Gastrocnemius medialis (tissue), 4 donors: ENCODE results near the gene HDHD5. TPM values are rescaled to one million over a fixed set of nuclear protein-coding genes. Genes with fewer than 3 reads are reported as not detected.

ENCODE experiments used
- ATAC-seq, 2 donors: fragments of 150-250 bp; one replicate each; pipeline ENCODE4 v1.9.1; 2016
- DNase-seq, 2 donors: peaks; one replicate each; pipeline ENCODE4 v3.0.0-alpha.2; 2019
- H3K27ac ChIP-seq, 4 donors: fragments of 200-600 bp; sonication (generic); 1 replicate in 1 of 4; 2 replicates in 3 of 4; pipeline ENCODE4 v1.5.1; 2016 to 2018; ENCODE audit warnings: mild to moderate bottlenecking in 2 of 4, moderate library complexity in 1 of 4
- H3K27me3 ChIP-seq, 3 donors: fragments of 200-600 bp; sonication (generic) in 2 of 3; 1 replicate in 1 of 3; 2 replicates in 2 of 3; pipeline versions ENCODE4 v1.5.1 to v1.6.0; 2016 to 2019; ENCODE audit warnings: mild to moderate bottlenecking in 1 of 3, moderate library complexity in 1 of 3
- H3K36me3 ChIP-seq, 2 donors: fragments of 200-600 bp; sonication (generic) in 1 of 2; one replicate each; pipeline ENCODE4 v1.5.1; 2017 to 2018
- H3K4me1 ChIP-seq, 2 donors: fragments of 200-600 bp; sonication (generic) in 1 of 2; one replicate each; pipeline ENCODE4 v1.5.1; 2016 to 2017; ENCODE audit warnings: mild to moderate bottlenecking in 2 of 2
- H3K4me3 ChIP-seq, 4 donors: fragments of 200-600 bp; sonication (generic) in 3 of 4; 1 replicate in 1 of 4; 2 replicates in 3 of 4; pipeline ENCODE4 v1.5.1; 2016 to 2019; ENCODE audit warnings: mild to moderate bottlenecking in 2 of 4
- H3K9me3 ChIP-seq, 3 donors: fragments of 200-600 bp; sonication (generic) in 2 of 3; 1 replicate in 1 of 3; 2 replicates in 2 of 3; pipeline ENCODE4 v1.5.1; 2016 to 2019
- CTCF ChIP-seq, 5 experiments: fragments of 450-650 bp in 3 of 5; fragments of 200-600 bp in 2 of 5; sonication (generic) in 2 of 5; IDR thresholded peaks in 4 of 5; conservative IDR thresholded peaks in 1 of 5; 1 replicate in 4 of 5; 2 replicates in 1 of 5; pipeline ENCODE4 v1.5.1; 2016 to 2019; ENCODE audit warnings: antibody characterized with exemption in 5 of 5, mild to moderate bottlenecking in 3 of 5, moderate library complexity in 3 of 5
- POLR2A ChIP-seq, 2 donors: fragments of 450-650 bp; IDR thresholded peaks; one replicate each; pipeline ENCODE4 v1.6.1; 2017; ENCODE audit warnings: antibody characterized with exemption in 2 of 2, mild to moderate bottlenecking in 2 of 2, moderate library complexity in 2 of 2
- in situ Hi-C, 4 donors: fragments of 200-750 bp; cut with MboI; loops; one replicate each; pipeline versions ENCODE4 v1.15.0 to v1.8.0; 2017; ENCODE audit warnings: low sequenced_read_pairs in 4 of 4
- intact Hi-C: fragments of 100-400 bp; cut with DNase I; formaldehyde crosslinking; loops from one replicate; pipeline ENCODE4 v1.15.1; 2023; ENCODE audit warnings: low total_unique reads
- total RNA-seq, 4 donors: library from RNA; depleted of rRNA; stranded (reverse); fragments of >200 nt; gene quantifications; one replicate each; pipeline versions ENCODE4 v1.1.0 to v1.2.3, GENCODE V29; 2016

Gene HDHD5
- total RNA-seq, 4 donors from 2014 or later: 32.0 to 38.5 (median 35.1) TPM

- intact Hi-C loops: no loop called here
- H3K27me3 ChIP-seq: no peaks in the 10 kb centered on the region
Measured at GRCh38 chr22:17105143-17106129, 53.6 kb downstream of the HDHD5 start.

GRCh38 chr22:17104336-17104935 is 54.6 kb downstream of the HDHD5 start:
- H3K27me3 ChIP-seq: no peaks in the 10 kb centered on the region
- DNase-seq: no peak
- no peak for TF ChIP-seq POLR2A (IDR thresholded peaks at IDR 0.05)
- no peak for TF ChIP-seq CTCF (IDR thresholded peaks at IDR 0.05 in 4 of 5, conservative IDR thresholded peaks at IDR 0.05 in 1 of 5)
- ATAC-seq: no peak
- intact Hi-C loops (no loop called here), in situ Hi-C loops (no loop called here)
- H3K27ac ChIP-seq: no peak overlapping the region
- H3K4me1 ChIP-seq: no peaks in the 10 kb centered on the region
- no peaks in the 10 kb centered on the region for H3K9me3 ChIP-seq
- no peak overlapping the region for H3K4me3 ChIP-seq
- peaks cover 0 to 15% of the 10 kb centered on the region in 2 donors for H3K36me3 ChIP-seq

More at GRCh38 chr22:17105143-17106129, 53.6 kb downstream of the HDHD5 start:
- Histone ChIP-seq H3K4me1 (no peaks in the 10 kb centered on the region), H3K27ac (no peak overlapping the region), H3K36me3 (peaks cover 0 to 15% of the 10 kb centered on the region in 2 donors), H3K4me3 (no peak overlapping the region), H3K9me3 (no peaks in the 10 kb centered on the region)
- ATAC-seq (no peak), DNase-seq (no peak)
- in situ Hi-C loops: no loop called here
- TF ChIP-seq POLR2A (IDR thresholded peaks at IDR 0.05) (no peak), CTCF (IDR thresholded peaks at IDR 0.05 in 4 of 5, conservative IDR thresholded peaks at IDR 0.05 in 1 of 5) (no peak)

- Histone ChIP-seq H3K4me1 (no peaks in the 10 kb centered on the region), H3K27ac (no peak overlapping the region), H3K36me3 (peaks cover 0 to 25% of the 10 kb centered on the region in 2 donors), H3K9me3 (no peaks in the 10 kb centered on the region), H3K4me3 (no peak overlapping the region), H3K27me3 (no peaks in the 10 kb centered on the region)
- in situ Hi-C loops: no loop called here
- ATAC-seq (no peak), DNase-seq (no peak)
- intact Hi-C loops: no loop called here
- TF ChIP-seq POLR2A (IDR thresholded peaks at IDR 0.05) (no peak), CTCF (IDR thresholded peaks at IDR 0.05 in 4 of 5, conservative IDR thresholded peaks at IDR 0.05 in 1 of 5) (no peak)
Measured at GRCh38 chr22:17103351-17103750, 55.7 kb downstream of the HDHD5 start.

- ATAC-seq (no peak), DNase-seq (no peak)
- Histone ChIP-seq H3K4me3 (no peak overlapping the region), H3K27me3 (no peaks in the 10 kb centered on the region), H3K27ac (no peak overlapping the region), H3K36me3 (peaks cover 0 to 25% of the 10 kb centered on the region in 2 donors), H3K4me1 (no peaks in the 10 kb centered on the region), H3K9me3 (no peaks in the 10 kb centered on the region)
- in situ Hi-C loops: no loop called here
- TF ChIP-seq CTCF (IDR thresholded peaks at IDR 0.05 in 4 of 5, conservative IDR thresholded peaks at IDR 0.05 in 1 of 5) (no peak), POLR2A (IDR thresholded peaks at IDR 0.05) (no peak)
- intact Hi-C loops: no loop called here
Measured at GRCh38 chr22:17102297-17102667, 56.8 kb downstream of the HDHD5 start.
